ENCODE results near the gene CELSR1. TPM values are rescaled to one million over a fixed set of nuclear protein-coding genes. Genes with fewer than 3 reads are reported as not detected.

CELSR1 gene
- total RNA-seq, 1 experiment from 2014 or later, result 14.2 TPM

- Histone ChIP-seq H3K9ac (ENCODE audit: low read length) (no peak overlapping the region), H3K27me3 (ENCODE audit: low read length) (no peaks in the 10 kb centered on the region), H4K20me1 (ENCODE audit: low read length) (no peaks in the 10 kb centered on the region), H2AFZ (ENCODE audit: low read length) (no peak overlapping the region), H3K9me2 (replicated peaks; ENCODE audit: low read length) (no peaks in the 10 kb centered on the region), H3K27ac (ENCODE audit: low read length) (no peak overlapping the region), H3K36me3 (ENCODE audit: low read depth, low read length) (no peaks in the 10 kb centered on the region), H3K4me2 (ENCODE audit: low read length) (no peak overlapping the region), H3K79me2 (ENCODE audit: low read length) (no peaks in the 10 kb centered on the region), H3K4me1 (ENCODE audit: insufficient read depth, low read length) (no peaks in the 10 kb centered on the region), H3K4me3 (ENCODE audit: low read length) (no peak overlapping the region), H3K9me3 (ENCODE audit: low read length) (no peaks in the 10 kb centered on the region), H3F3A (ENCODE audit: low read length, unreplicated experiment) (no peaks in the 10 kb centered on the region)
- ChIA-PET POLR2A (ENCODE audit: unreplicated experiment) (no interaction called here), CTCF (no interaction called here)
- TF ChIP-seq EZH2phosphoT487 (IDR thresholded peaks at IDR 0.05; ENCODE audit: borderline replicate concordance, low read length) (no peak), CTCF (conservative IDR thresholded peaks at IDR 0.05; ENCODE audit: low read depth, low read length) (no peak), EZH2 (IDR thresholded peaks at IDR 0.05; ENCODE audit: low read length, unreplicated experiment) (no peak)
- intact Hi-C loops (cut with micrococcal nuclease), result no loop called here
- no peak for ATAC-seq
- no peak for DNase-seq
- BruUV-seq (replicated peaks), result no TSS peak
These were observed 174.4 kb downstream of the CELSR1 start for GRCh38 chr22:46362934-46363515.

DNA sequence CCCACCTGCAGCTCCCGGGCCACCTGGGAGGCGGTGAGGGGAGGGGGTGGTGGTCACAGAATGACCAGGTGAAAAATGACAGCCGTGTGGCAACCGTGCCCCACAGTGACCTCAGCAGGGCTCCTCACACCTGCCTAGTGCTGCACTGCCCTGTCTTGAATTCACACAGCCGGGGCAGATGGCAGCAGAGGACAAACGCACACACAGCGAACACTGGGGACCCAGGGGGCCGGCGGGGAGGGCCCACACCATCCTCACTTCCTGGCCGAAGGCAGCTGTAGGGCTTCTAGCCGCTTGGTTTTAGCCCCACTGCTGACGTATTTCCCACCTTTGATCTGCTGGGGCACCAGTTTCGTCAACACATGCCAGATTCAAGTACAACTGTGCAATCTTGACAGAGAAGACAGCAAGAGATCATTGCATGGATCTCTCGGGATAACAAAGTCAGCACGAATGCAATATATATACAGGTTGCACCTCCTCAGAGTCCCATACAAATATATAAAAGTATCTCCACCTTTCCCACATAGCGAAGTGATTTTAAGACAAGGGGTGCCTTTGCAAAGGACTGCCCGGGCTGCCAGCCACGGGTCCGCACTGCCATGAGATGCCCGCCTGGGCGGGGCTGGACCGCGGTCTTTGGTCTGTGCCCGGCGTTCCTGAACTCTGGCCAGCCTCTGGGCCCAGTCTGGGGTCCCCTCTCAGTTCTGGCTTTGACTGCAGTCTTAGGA, 175.1 kb downstream of the CELSR1 start:
- no peaks in the 10 kb centered on the region for H3K9me2 ChIP-seq (replicated peaks; ENCODE audit: low read length)
- H3K4me1 ChIP-seq (ENCODE audit: insufficient read depth, low read length), result no peaks in the 10 kb centered on the region
- POLR2A ChIA-PET (ENCODE audit: unreplicated experiment), result no interaction called here
- H3K79me2 ChIP-seq (ENCODE audit: low read length), result no peaks in the 10 kb centered on the region
- H3K4me3 ChIP-seq (ENCODE audit: low read length), result no peak overlapping the region
- DNase-seq (no peak), ATAC-seq (no peak)
- H2AFZ ChIP-seq (ENCODE audit: low read length), result no peak overlapping the region
- TF ChIP-seq EZH2phosphoT487 (IDR thresholded peaks at IDR 0.05; ENCODE audit: borderline replicate concordance, low read length) (no peak), CTCF (conservative IDR thresholded peaks at IDR 0.05; ENCODE audit: low read depth, low read length) (no peak), EZH2 (IDR thresholded peaks at IDR 0.05; ENCODE audit: low read length, unreplicated experiment) (no peak)
- H3K27ac ChIP-seq (ENCODE audit: low read length), result no peak overlapping the region
- CTCF ChIA-PET, result no interaction called here
- no peaks in the 10 kb centered on the region for H3F3A ChIP-seq (ENCODE audit: low read length, unreplicated experiment)
- no TSS peak for BruUV-seq (replicated peaks)
- no peaks in the 10 kb centered on the region for H3K27me3 ChIP-seq (ENCODE audit: low read length)
- no peaks in the 10 kb centered on the region for H3K9me3 ChIP-seq (ENCODE audit: low read length)
- no peaks in the 10 kb centered on the region for H4K20me1 ChIP-seq (ENCODE audit: low read length)
- H3K9ac ChIP-seq (ENCODE audit: low read length), result no peak overlapping the region
- no peak overlapping the region for H3K4me2 ChIP-seq (ENCODE audit: low read length)
- no peaks in the 10 kb centered on the region for H3K36me3 ChIP-seq (ENCODE audit: low read depth, low read length)
- intact Hi-C loops (cut with micrococcal nuclease), result no loop called here

GRCh38 chr22:46361826-46362202, 175.6 kb downstream of the CELSR1 start:
- H3K4me1 ChIP-seq (ENCODE audit: insufficient read depth, low read length), result no peaks in the 10 kb centered on the region
- H3K4me3 ChIP-seq (ENCODE audit: low read length), result no peak overlapping the region
- intact Hi-C loops (cut with micrococcal nuclease), result no loop called here
- H3K36me3 ChIP-seq (ENCODE audit: low read depth, low read length), result no peaks in the 10 kb centered on the region
- H2AFZ ChIP-seq (ENCODE audit: low read length), result no peak overlapping the region
- TF ChIP-seq CTCF (conservative IDR thresholded peaks at IDR 0.05; ENCODE audit: low read depth, low read length) (no peak), EZH2phosphoT487 (IDR thresholded peaks at IDR 0.05; ENCODE audit: borderline replicate concordance, low read length) (no peak), EZH2 (IDR thresholded peaks at IDR 0.05; ENCODE audit: low read length, unreplicated experiment) (no peak)
- POLR2A ChIA-PET (ENCODE audit: unreplicated experiment), result no interaction called here
- DNase-seq (no peak), ATAC-seq (no peak)
- no peak overlapping the region for H3K4me2 ChIP-seq (ENCODE audit: low read length)
- CTCF ChIA-PET, result no interaction called here
- no peaks in the 10 kb centered on the region for H3K79me2 ChIP-seq (ENCODE audit: low read length)
- H3K27me3 ChIP-seq (ENCODE audit: low read length), result no peaks in the 10 kb centered on the region
- H3F3A ChIP-seq (ENCODE audit: low read length, unreplicated experiment), result no peaks in the 10 kb centered on the region
- no peaks in the 10 kb centered on the region for H4K20me1 ChIP-seq (ENCODE audit: low read length)
- no peak overlapping the region for H3K9ac ChIP-seq (ENCODE audit: low read length)
- no peak overlapping the region for H3K27ac ChIP-seq (ENCODE audit: low read length)
- no peaks in the 10 kb centered on the region for H3K9me2 ChIP-seq (replicated peaks; ENCODE audit: low read length)
- no TSS peak for BruUV-seq (replicated peaks)
- H3K9me3 ChIP-seq (ENCODE audit: low read length), result no peaks in the 10 kb centered on the region

Measured in PC-3 (cell line).